HG03045 (cell line): Measurements from ENCODE around the gene MDC1.

Source experiments
- ATAC-seq: cut with Tn5 transposase; IDR thresholded peaks from one replicate; pipeline ENCODE4 v1.9.1; 2021; ENCODE audit warnings: mild to moderate bottlenecking, moderate library complexity; ENCODE audit not compliant: unreplicated experiment

MDC1 gene

GRCh38 chr6:30747902-30748769 is 31.1 kb upstream of the MDC1 start:
- ATAC-seq = no peak

- ATAC-seq = no peak
Measured at GRCh38 chr6:30747300-30747687, 30.2 kb upstream of the MDC1 start.

DNA sequence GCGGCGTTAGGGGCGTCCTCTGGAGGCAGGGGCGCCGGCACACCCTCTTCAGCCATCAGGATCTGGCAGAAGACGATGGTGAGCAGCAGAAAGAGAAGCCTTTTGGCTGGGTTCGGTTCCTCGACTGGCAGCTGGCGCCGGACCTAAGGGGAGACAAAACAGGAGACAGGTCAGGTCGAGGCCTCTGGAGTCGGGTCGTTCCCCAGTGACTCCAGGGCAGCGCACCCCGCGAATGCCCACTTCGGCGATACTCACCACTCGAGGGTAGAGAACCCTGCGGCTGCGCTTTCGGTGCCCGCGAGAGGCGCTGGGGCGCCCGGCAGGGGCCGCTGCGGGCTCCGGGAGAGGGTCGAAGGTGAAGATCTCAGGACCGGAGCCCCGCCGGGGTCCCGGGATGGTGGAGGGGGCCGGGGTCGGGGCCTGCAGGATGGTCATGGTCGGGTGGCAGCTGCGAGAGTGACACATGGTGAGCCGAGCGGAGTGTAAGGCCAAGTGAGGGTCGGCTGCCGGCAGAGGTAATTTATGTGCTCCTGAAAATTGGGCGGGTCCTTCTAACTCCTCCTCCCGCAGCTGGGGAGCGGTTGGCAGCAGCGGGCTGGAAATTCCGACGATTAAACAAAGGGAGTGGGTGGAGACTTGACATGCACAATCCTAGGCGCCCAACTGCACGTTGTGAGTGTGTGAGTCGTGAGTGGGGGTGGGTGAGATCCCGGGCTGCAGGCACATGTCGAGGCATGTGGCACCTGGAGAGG is 27.1 kb upstream of the MDC1 start, which contains the start of gene IER3:
IER3 (minus strand) TSS at position 494 of the 752 bp plus-strand sequence; CDS start at position 465, 29 bp downstream.
- no peak for ATAC-seq

GRCh38 chr6:30743099-30744053 is 26.3 kb upstream of the MDC1 start:
- ATAC-seq = peak; percentile 9

DNA sequence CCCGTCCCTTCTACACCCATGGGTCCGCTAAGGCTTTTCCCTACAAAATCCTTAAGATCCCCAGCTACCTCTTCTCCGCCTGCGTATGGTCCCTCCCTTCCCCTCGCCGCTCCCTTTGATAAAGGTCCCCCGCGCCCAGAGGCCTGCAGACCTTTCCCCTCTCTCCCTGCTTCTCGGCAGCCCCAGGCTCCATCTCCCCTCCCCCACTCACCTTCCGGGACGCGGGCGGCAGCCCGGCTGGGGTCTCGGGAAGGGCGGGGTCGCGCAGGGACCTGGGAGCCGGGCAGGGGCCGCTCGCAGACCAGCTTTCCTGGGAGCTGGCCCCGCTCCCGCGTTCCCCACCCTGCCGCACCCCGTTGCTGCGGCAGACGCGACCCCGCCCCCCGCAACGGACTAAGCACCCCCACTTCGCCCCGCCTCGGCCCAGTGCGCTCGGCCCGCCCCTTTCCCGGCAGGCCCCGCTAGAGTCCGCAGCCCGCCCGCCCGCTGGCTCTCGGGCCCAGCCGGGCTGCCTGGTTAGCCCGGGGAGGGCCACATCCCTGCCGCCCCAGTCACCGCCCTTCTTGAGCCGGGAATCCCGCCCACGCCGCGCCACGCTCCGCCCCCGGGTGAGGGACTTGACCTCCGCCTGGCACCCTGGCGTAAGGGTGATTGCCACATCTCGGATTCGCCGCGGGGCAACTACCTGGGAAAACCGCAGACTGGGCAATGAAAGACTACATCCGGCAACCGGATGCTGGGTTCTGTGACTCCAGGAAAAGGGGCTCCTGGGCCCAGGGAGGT is 25.4 kb upstream of the MDC1 start, which contains the start of gene FLOT1:
FLOT1 (minus strand) TSS at position 372 of the 783 bp plus-strand sequence. CDS start 498 bp downstream, outside the sequence.
- ATAC-seq = peak; percentile 71

DNA sequence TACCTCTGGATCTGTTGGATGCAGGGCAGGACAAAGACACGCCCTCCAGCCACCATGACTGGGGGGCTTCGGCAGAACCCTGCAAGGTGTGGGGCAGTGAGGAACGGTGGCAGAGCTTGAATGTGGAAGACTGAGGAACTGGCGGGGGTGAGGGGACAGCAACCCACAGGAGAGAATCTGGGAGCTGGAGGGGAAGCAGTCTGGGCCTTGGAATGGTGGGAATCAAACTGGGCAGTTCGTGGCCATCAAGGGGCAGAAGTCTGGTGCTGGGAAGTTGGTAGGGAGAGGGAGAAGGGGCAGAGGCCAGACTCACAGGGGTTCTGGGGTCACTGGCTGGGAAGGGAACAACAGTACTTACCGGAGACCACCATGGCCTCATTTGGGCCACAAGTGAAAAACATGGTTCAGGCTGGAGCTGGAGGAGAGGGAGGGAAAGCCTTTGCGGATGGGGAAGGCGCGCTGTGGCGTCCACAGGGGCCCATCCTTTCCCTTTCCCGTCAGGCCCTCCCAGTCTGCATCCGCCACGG is 24.8 kb upstream of the MDC1 start:
- ATAC-seq = no peak

GRCh38 chr6:30741063-30741779 is 24.1 kb upstream of the MDC1 start:
- ATAC-seq = no peak

- no peak for ATAC-seq
Measured at GRCh38 chr6:30740540-30740870, 23.4 kb upstream of the MDC1 start.

DNA sequence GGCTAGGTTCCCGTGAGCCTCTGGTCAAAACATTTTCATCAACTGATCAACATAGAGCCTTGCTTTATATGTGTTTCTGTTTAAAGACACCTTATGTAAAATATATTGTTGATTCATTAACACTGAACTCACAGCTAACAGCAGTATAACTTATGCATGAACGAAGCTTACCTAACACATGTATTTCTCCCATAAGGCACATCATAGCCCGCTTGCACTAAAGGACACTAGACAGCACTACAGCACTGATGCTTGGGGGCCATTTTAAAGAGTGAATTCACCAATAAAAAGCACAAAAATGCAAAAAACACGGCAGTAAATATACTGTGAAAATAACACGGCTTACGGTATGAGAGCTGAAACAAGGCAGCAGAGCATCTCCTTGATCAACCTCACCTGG is 21.5 kb upstream of the MDC1 start:
- no peak for ATAC-seq

DNA sequence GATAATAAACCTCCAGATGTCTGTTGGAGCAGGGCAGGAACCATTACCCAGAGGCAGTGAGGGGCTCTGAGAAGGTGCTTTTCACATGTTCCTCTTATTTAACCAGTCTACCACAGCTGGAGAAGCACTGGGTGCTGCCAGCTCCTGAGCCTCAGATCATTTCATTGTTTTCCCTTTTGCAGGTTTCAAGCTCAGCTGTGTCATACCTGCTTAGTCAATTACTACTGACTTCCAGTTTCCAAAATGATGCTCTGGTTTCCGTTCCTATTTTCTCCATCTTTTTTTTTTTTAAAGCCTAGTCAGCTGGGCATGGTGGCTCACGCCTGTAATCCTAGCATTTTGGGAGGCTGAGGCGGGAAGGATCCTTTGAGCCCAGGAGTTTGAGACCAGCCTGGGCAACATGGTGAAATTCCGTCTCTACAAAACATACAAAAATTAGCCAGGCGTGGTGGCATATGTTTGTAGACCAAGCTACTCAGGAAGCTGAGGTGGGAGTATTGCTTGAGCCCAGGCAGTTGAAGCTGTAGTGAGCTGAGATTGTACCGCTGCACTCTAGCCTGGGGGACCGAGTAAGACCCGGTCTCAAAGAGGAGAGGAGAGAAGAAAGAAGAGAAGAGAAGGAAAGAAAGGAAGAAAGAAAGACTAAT is 18.7 kb upstream of the MDC1 start:
- ATAC-seq = no peak

DNA sequence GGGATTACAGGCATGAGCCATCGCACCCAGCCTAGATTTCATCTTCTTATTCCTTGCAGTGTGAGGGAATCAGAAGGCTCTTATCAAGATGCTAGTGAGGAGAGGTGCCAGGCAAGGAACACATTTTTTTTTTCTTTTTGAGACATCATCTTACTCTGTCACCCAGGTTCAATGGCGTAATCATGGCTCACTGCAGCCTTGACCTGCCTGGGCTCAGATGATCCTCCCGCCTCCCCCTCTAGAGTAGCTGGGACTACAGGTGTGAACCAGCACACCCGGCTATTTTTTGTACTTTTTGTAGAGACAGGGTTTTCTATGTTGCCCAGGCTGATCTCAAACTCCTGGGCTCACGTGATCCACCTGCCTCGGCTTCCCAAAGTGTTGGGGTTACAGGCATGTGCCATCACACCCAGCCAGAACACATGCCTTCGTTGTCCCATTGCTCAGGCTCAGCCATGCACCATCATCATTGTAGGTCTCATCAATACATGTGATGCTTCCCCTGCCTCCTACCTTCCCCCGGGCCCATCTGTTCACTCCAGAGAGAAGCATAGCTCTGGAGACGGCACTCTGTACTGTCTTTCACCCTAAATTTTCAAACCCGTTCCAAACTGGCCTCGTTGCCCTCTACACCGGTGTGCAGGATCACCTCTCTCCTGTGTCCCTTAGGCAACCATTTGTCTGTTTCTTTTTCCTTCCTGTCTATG is 15.3 kb upstream of the MDC1 start:
- ATAC-seq = no peak

DNA sequence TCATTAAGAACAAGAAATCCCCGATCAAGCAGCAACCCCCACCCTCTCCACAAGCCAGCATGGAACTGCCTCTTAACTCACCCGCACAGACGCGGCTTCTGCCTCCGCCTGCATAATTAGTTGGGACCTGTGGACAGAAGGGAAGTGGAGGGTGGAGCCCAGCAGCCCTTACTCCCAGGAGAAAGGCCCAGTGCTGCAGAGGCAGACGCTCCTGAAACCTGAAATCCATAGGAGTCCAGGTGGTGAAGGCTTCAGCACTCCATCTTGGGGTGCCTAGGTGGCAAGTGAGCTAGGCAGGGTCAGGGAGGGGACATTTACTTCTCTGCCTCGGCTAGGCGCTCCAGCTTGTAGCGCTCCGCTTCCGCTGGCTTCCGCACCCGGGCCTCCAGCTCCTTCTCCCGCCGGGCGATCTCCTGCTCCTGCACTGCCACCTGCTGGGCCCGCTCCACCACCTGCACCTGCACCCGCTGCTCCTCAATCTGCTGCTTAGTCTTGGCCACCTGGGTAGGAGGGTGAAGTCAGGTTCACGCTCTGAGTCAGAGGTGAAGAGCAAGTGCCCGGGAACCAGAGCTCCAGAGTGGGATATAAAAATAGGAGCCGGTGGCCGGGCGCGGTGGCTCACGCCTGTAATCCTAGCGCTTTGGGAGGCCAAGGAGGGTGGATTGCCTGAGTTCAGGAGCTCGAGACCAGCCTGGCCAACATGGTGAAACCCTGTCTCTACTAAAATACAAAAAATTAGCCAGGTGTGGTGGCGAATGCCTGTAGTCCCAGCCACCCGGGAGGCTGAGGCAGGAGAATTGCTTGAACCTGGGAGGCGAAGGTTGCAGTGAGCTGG is 13.7 kb upstream of the MDC1 start:
- ATAC-seq = peak; percentile 56

- no peak for ATAC-seq
Measured at GRCh38 chr6:30727920-30728553, 11.0 kb upstream of the MDC1 start.

- no peak for ATAC-seq
Measured at GRCh38 chr6:30726506-30727413, 9.7 kb upstream of the MDC1 start.

- no peak for ATAC-seq
Measured at GRCh38 chr6:30725713-30726505, 8.8 kb upstream of the MDC1 start.
